ENCODE measurements around the gene TSPAN32.

TSPAN32 gene

DNA sequence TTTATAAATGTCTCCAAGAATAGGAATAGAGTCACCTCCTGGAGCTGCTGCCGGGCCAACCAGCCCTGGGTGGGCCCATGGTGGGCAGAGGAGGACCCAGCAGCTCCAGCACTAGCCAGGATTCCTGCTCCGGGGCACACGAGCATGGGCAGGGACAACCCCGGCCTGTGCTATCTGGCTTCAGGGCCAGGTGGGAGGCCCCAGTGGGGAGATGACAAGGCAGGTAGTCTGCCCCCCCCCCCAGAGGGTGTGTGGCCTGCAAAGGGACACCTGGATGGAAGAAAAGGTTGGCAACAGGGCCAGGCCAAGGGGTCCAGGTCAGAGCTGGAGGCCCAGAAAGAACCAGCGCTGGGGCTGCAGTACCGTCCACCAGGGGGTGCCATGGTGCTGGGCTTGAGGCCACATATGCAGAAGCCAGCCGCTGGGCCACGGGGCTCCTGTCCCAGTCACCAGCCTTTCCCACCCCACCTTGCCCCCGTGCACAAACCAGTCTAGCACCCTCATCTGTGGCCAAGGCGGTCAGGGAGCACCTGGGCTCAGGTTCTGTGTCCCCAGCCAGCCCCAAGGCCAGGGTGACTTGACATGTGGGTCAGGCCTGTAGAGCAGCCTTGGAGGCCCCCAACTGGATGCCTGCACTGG lies 3.4 kb downstream of the TSPAN32 start:
- peak; percentile 47 to 64 for DNase-seq

DNA sequence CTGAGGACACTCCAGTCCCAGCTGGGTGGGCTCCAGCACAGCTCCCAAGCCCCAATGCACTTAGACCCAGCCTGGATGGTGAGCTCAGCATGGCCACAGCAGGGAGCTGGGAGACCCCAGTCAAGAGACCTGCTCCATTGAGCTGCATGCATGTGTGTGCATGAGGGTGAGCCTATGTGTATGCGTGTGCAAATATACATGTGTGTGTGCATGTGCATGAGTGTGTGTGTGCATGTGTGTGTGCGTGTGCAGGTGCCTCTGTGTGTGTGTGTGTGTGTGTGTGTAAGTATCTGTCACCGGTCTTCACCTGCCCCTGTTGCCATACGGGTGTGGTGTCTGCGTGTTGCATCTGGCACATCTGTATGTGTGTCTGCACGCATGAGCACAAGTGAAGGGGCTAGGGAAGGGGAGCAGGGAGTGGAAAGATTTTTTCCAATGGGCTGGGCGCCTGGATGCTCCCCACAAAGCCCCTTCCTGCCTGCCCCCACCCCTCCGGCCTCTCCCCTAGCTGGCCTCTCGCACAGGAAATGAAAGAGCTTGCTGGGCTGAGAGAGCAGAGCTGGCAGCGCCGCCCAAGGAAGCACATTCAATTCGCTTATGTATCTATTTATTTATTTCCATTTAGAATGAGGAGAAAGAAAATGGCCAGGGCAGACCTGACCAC lies 4.1 kb downstream of the TSPAN32 start:
- DNase-seq = peak; percentile 53 to 54

DNA sequence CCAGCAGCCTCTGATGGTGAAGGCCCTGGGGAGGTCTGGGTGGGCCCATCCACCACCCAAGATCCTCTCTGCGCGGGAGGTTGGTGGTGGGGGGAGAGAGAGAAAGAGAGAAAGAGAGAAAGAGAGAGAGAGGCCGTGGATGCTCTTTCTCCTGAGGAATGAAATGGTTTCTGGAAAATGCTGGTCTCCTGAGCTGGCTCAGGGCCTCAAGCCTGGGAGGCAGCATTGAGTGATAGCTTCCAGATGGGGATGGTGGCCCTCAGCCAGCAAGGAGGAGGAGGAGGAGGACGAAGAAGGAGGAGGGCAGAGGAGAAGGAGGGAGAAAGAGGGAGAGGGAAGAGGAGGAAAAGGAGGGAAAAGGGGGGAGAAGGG lies 4.6 kb downstream of the TSPAN32 start:
- DNase-seq = no peak

DNA sequence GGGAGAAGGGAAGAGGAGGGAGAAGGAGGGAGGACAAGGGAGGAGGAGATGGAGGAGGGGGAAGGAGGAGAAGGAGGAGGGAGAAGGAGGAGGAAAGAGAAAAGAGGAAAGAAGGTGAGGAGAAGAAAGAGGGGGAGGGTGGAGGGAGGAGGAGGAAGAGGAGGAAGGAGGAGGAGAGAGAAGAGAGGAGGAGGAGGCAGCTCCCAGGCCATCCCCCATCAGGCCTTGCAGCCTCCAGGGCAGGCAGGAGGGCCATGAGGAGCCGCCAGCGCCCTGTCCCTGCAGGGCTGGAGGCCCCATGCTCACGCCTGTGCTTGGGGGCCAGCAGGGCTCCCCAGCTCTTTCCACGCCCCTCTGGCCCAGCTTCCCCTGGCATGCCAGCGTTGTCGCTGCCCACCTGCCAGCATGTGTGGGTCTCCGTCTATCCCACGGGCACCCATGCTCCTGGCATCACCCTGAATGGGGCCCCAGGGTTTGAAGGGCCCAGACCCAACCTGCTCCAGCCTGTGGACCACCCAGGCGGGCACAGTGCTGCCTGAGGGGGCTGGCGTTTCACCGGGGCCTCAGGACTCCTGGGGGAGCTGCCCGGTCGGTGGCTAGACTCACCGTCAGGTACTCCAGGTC lies 5.2 kb downstream of the TSPAN32 start:
- no peak for DNase-seq

DNA sequence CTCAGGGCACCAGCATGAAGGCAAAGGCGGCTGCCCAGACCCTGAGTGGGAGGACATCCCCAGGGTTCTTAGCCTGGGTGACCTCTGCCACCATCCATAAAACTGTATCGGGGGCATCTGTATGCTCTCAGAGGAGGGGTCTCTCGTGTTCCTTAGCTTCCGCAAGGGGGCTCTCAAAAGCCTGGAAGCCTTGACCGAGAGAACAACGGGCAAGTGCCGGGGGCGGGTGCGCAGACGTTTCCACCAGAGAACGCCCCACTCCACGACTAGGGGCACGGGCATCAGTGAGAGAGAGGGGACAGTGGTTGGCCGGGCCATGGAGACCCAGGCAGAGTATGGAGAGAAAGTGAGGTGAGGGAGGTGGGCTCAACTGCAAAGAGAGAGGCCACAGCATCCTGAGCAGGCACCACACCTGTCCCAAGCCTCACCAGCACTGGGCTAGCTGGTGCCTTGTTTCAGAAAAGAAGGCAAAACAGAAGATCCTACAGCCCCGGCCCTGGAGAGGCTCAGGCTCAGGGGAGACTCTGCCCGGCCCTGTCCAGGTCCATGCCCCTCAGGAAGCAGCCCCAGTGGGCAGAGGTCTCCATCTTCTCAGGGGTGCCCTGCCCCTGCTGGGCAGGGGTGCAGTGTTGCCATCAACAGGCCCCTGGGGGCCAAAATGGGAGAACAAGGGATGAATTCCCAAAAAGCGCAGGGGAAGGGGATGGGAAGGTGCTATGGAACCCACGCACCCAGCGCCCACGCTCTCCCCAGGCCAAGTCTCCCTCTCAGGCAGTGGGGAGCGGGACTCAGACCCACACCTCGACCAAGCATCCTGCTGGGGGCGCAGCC lies 5.9 kb downstream of the TSPAN32 start:
- DNase-seq = no peak

DNA sequence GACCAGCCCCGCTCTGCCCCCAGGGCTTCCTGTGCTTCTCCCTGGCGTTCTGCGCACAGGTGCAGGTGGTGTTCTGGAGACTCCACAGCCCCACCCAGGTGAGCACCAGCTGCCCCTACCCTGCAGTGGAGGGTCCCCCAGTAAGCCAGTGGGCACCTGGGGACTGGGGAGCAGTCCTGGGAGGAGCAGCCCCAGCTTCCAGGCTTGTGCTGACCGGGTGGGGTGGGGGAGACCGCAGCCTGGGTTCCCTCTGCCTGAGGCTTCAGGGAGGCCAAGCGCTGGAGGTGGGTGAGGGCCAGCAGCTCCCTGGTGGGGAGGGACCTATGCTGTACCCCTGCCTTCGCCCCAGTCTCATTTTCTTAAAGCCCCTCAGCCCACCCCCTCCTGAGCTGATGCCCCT lies 6.9 kb downstream of the TSPAN32 start:
- DNase-seq = no peak

DNA sequence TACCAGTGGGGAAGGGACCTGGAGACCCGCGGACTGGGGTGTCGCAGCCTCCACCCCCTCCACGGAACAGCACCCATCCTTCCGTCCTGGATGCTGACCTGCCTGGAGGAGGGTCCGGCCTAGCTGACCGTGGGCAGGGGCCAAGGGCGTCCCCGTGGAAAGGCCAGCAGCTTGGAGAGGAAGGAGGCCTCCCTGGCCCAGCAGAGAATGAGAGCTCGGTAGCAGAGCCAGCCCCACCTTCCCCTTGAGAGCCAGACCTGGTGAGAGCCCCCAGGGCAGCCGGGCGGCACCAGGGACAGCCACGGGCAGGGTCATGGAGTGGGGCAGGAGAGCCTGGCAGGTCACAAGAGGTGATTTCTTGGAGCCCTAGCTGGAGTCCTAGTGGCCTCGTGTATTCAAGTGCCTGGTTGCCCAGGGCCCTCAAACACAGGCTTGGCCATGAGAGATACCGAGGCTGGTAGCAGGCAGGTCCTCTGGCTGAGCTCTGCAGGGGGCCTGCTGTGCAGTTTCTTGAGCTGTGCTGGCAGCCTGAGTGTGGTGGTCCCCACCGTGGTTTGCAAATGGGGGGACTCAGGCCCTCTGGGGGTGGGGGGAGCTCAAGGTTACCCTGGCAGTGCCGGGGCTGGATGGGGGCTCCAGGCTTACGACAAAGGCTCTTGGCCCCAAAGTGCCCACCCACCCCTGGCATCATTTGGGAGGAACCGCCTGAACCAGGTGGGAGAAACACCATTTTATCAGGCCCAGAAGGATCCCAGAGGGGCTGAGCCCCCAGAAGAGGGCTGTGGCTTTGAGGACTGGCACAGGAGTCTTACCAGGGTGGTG lies 7.6 kb downstream of the TSPAN32 start:
- no peak for DNase-seq

DNA sequence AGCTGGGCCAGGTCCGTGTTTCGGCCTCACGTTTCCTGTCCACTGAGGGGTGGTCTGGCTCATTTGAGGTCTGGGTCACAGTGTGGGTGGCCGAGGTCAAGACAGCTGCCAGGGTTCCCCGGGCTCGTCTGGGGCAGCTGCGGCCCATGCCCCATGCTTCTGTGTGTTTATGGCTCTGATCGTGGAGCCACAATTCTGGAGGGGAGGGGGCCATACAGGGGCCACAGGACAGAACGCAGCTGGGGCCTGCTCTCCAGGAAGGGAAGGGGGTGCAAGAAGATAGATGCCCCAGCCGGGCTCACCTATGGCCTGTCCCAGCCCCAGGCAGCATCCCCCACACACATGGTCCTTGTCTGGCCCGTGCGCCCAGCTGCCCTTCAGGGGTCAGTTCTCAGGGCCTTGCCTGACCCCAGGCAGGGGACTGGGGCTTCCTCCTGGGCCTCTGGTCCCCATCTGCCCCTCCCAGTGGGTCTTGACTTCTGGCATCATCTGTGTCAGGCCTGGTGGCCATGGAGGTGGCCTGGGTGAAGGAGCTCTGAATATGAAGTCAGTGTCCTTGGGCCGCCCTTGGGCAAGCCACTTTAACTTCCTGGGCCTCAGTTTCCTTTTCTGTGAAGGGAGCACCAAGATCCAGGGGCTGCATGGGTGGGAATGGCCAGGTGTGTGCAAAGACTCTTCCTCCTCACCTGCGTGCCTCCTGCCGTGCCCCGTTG lies 8.4 kb downstream of the TSPAN32 start:
- DNase-seq = no peak

DNA sequence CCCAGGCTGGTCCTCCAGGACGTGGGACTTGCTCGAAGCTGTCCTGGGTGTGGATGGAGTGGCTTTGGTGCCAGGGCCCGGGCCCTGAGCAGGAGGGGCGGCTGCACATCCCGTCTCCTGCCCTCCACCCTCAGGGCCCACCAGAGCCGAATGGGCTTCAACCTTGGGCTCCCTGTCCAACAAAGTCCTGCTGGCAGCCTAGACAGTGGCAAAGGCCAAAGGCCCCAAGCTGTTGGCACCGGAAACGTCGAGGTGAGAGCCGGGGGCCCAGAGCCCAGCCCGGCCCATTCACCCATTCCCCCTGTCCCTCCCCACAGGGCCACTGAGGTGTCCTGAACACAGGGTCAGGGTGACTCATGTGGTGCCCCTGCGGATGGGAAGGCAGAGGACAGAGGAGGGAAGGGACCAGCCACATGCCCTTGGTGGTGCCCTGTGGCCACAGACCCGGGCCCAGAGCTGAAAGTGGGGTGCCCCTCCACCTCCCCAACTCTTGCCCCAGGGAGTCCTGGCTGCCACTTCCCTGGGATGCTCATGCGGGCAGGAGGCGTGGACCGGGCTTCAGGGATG lies 9.1 kb downstream of the TSPAN32 start:
- no peak for DNase-seq

DNA sequence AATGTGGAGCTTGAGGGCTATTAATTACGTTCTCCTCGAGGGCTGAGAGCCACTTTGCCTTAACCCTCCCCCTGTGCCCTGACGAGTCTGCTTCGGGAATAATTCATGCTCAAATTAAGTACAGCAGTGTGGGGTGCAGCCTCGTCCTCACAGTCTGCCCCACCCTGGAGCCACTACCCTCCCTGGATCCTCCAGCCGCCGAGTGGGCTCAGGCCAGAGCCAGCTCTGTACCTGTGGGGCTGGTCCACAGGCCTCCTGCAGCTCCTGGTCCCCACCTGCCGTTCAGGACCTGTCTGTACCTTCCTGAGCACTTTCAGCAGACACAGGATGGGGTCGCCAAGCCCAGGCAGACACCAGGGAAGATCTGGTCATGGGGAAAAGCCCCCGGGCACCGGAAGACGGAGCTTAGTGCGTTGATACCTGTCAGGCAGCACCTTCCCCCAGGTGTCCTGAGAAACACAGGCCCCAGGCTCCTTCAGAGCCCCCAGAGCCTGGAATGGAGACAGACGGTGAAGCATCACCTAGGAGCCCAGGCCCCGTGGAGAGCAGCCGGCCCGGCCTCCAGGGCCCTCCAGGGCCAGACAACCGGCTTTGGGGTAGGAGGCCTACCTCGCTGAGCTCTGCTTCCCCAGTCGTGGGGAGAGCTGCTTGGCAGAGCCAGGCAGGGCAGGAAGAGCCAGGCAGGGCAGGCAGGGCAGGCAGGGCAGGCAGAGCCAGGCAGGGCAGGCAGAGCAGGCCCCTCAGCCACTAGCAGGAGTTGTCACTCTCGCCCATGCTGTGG lies 9.7 kb downstream of the TSPAN32 start:
- DNase-seq = no peak

DNA sequence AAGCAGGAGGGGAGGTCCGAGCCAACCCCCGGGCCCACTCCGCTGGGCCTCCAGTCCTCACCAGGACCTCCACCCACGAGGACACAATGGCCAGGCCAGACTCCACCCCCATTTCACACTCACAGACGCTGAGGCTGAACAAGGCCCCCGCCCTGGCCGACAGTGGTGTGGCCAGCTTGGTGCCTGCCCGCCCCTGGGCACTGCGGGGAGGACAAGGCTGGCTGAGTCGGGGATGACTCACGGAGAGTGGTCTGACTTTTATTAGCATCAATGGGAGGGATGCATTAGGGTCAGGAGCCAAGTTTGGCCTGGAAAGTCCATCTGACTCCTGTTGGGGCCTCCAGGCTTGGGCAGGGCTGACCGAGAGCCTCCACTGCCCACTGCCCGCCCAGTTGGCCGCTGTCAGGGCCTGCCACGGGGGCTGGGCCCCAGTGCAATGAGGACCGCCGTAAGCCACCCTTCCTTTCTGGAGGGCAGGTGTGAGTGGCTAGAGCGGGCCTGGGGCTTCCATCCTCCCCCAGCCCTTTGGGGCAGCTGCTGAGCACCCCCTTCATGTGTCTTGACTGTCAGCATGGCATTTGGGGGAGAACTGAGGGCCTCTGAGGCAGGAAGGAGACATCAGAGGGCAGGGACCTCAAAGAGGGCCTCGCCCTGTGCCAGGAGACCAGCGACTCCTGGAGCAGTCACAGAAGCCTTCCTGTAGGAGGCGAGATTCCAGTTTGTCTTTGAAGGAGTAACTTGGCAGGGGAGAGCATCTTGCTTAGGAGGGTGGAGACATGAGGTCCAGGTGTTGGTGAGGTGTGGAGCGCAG lies 10.6 kb downstream of the TSPAN32 start:
- no peak for DNase-seq

DNA sequence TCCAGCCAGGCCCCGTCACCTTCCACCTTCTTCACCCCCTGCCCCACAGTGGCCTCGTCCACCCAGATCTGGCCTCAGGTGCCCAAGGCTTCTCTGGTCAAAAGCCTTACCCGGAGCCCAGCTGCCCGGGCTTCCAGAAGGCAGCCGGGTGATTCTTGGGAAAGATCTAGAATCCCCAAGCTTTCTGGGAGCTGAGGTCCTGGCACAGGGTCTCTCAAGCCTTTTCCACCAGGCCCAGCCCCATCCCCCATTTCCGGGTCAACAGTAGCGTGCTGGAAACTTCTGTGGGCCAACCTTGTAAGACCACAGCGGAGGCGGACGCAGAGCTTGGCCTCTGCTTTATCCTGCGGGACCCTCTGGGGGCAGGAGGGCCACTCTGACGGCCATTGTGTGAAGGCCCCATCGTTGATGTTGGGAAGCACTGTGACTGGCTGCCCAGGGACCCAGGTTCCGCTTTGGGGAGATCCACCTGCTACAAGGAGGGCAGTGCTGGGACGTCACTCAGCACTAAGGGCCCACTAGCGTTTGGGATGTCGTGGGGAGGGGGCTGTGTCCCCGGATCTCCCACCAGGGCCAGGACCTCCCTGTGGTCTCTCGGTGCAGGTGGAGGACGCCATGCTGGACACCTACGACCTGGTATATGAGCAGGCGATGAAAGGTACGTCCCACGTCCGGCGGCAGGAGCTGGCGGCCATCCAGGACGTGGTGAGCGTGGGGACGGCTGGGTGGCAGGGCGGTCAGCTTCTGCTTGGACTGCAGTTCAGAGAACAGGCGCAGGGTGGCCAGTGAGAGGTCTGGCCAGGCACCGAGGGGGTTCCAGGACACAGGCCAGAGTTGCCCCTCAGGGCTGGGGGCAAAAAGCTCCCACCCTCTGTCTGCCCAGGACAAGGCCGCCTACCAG lies 11.5 kb downstream of the TSPAN32 start:
- no peak for DNase-seq

DNA sequence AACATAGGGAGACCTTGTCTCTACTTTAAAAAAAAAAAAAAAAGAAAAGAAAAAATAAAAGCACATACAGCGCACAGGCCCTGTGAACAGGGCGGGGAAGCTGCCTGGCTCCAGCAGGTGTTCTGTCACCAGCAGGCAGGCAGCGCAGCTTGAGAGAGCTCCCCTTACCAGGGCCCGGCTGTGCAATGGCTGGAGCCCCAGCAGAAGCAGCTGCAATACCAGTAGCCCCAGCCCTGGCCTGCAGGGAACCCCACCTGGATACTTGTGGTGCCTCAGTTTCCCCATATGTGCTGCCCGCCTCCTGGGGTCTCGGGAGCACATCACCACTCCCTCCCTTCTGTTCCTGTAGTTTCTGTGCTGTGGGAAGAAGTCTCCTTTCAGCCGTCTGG lies 12.3 kb downstream of the TSPAN32 start:
- no peak for DNase-seq

DNA sequence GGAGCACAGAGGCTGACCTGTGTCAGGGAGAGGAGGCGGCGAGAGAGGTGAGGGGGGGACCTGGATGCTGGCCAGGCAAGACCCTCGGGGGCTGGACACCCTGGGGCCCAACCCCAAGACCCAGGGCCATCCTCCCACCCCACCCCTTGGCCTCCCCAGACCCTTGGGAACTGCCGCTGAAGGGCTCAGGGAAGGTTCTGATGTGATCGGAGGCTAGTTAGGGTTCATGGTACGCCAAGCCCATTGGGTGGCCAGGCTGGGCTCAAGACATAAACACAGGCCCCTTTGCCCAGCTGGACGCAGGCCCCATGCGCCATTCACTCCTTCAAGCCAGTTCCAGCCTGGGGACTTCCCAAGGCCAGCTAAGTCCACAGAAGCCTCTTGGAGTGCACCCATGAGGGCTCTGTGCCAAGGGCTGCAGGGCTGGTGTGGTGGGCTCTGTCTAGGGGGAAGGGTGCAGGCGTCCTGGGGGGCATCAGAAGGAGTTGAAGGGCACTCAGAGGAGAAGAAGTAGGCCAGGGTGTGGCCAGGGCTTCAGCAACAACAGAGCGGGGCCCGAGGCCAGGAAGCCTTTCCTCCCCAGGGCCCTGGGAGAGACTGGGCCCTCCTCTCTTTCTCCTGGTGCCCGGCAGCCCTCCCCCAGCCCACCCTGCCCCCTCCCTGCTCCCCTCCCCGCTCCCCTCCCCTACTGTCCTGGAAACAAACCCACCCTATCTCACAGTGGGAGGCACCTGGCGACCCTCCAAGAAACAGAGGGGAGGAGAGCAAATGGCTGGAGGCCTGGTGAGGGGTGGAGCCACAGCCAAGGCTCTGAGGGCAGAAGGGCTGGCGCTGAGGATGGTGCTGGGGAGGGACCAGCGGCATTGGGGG lies 12.9 kb downstream of the TSPAN32 start:
- no peak for DNase-seq

DNA sequence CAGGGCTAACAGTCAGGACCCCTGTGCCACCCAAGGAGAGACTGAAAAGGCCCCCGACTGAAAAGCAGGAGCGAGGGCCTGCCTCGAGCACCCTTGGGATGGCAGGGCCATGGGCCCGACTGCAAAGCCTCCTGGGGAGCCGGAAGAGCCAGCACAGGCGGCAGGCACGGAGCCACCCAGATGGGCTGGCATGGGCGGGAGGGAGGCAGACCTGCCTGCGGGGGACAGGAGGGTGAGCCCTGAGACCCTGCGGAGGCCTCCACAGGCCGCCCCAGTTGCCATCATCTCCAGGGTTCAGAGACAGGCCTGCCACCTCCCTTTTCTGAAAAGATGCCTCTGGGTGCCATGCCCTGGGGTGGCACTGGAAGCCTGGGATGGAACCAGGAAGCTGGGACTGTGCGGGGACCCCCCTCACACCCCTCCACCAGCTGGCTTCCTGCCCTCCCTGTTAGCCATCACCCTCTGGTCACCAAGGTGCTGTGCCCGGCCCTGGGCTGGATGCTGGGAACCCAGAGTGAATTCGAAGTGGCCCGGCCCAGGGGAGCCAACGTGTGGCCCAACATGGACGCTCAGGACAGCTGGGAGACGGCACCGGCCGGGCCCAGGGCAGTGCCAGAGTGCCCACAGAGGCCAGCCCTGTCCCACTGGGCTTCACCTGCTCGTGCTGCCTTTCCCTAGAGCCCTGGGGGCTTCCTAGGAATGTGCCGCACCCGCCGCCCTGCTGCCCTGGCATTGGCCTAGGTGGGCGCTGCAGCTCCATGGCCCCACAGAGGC lies 13.8 kb downstream of the TSPAN32 start:
- no peak for DNase-seq

DNA sequence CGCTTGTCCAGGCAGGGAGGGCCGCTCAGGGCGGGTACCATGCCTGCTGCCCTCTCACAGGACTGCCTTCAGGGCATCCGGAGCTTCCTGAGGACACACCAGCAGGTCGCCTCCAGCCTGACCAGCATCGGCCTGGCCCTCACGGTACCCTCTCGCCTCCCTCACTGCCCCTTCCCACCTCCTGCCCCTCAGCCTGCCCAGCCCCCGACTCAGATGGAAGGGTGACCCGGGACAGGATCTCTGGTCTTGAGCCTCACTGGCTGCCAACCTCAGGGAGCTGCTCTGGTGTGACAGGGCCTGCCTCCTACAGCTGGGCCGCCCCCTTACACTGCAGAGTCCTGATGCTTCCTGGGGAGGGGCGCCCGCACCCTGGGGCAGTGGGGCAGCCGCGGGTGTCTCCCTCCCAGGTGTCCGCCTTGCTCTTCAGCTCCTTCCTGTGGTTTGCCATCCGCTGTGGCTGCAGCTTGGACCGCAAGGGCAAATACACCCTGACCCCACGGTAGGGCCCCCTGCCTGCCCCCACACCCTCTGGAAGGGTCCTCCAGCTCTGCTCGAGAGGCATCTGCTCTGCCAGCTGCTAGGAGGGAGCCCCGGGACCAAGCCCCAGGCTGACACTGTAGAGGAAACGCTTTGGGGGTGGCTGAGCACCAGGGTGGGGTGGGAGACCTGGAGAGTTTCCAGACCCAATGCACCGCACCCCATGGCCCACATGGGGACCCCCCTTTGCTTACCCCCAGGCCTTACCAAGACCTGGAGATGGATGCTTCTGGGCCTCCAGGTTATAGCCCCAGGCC lies 14.6 kb downstream of the TSPAN32 start:
- DNase-seq = no peak
